HG03139 (cell line): ENCODE data around the gene HNRNPUL1.

ENCODE experiments used
- ATAC-seq: cut with Tn5 transposase; IDR thresholded peaks from one replicate; pipeline ENCODE4 v1.9.1; 2021; ENCODE audit not compliant: unreplicated experiment

Gene HNRNPUL1

GRCh38 chr19:41352279-41352608 lies 88.1 kb downstream of the HNRNPUL1 start:
- no peak for ATAC-seq

DNA sequence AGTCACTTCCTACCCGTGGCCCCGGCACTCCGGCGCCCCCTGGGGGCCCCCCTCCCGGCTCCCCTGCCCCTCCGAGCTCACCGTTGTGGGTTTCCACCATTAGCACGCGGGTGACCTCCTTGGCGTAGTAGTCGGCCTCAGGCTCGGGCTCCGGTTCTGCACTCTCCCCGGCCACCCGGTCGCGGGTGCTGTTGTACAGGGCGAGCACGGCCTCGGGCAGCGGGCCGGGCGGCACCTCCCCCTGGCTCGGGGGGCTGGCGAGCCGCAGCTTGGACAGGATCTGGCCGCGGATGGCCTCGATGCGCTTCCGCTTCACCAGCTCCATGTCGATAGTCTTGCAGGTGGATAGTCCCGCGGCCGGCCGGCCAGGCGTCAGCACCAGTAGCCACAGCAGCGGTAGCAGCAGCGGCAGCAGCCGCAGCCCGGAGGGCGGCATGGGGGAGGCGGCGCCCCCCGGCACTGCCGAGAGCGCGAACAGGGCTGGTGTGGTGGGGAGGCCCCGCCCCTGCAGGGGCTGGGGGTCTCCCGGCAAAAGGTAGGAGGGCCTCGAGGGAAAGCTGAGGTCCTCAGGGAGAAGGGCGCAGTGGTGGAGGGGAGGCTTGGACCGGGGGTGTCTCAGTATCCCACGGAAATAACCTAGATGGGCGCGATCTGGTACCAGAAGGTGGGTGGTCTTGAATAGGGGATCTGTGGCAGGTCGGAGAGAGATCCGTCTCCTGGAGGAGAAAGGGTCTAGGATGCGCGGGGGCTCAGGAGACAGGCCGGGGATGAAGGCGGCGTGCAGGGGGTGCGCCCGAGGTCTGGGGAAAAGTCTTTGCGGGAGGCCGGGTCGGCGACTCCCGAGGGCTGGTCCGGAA lies 88.7 kb downstream of the HNRNPUL1 start:
- ATAC-seq: no peak

DNA sequence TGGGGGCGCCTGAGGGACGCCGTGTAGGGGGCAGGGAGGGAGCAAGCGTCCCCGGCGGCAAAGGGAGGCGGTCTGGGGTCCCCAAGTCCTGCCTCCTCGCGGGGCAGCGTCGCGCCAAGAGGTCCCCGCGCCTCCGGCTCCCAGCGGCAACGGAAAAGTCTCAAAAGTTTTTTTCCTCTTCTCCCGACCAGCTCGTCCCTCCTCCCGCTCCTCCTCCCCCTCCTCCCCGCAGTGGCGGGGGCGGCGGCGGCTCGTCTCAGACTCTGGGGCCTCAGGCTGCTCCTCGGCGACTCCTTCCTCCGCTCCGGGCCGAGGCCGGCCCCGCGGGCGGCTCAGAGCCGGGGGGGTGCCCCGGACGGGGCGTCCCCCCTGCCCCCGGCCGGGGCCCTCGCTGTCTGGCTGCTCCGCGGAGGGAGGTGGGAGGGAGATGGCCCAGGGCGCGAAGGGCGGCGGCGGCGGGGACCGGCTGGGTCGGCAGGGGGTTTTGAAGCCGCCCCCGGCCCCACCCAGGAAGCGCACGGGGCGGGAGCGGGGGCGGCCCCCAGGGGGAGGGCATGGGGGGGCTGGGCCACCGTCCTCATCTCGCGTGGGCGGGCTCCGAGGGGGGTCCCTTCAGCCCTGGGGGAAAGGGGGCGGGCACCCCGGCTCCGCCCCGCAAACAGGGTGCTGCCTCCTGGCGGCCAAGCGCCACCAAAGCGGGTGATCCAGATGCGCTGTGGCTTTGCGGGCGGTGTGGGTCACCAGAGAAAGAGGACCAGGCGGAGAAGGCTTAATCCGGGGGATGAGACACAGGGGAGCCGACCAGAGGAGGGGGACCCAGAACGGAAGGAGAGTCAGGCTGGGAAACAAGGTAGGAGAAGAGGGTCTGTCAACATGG lies 89.5 kb downstream of the HNRNPUL1 start, which contains the start of gene TGFB1:
TSS of gene TGFB1 (minus strand) at position 457 of the 877 bp plus-strand sequence. CDS start 878 bp downstream, outside the sequence.
- ATAC-seq: peak; percentile 40

DNA sequence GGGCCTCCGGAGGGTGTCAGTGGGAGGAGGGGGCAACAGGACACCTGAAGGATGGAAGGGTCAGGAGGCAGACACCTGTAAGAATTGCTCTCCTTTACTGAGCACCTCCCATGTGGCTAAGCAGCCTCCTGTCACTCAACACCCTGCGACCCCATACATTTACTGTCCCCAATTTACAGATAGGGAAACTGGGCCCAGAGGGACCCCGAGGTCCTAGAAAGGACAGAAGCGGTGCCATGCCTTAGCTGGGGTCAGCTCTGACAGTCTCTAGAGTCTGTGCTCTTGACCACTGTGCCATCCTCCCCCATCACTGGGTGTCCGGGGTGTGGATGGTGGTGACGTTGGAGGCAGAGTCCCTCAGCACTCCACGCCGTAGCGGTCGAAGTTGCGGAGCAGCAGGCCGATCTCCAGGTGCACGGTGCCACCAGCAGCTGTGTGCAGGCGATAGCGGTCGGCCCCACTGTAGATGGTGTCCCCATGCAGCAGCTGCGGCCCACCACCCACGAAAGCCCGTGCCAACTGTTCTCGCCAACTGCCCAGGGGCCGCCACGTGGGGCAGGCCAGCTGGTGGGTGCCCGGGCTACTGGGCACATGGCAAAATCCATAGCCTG lies 90.3 kb downstream of the HNRNPUL1 start:
- ATAC-seq: no peak

DNA sequence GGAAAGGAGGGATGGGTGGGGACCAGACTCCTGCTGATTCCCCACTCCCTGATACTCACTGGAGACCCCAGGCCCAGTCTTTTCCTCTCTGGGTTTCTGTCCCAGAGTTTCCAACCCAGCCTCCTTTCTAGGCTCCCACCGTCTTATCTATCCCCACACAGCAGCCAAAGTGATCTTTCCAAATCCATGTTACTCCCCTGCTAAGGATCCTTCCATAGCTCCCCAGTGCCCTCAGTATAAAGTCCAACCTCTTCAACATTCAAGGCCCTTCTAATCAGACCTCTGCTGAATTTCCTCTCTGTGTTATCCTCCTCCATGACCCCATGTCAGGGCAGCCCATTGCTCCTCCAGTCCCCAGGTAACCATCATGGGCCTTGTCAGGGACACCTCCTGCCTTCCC lies 90.9 kb downstream of the HNRNPUL1 start:
- ATAC-seq: no peak

DNA sequence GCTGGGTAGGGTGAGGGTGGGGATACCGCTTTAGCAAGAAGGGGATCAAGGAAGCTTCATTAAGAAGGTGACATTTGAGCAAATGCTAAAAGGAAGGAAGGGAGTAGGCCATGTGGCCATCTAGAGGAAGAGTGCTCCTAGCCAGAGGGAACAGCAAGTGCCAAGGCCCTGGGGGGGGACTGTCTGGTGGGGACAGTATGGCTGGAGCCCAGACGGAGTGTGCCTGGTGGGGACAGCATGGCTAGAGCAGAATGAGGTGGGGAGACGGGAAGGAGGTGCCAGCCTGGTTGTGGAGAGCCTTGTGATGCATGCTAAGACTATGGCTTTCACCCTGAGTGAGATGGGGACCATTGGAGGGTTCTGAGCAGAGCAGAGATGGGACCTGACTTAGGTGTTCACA lies 91.6 kb downstream of the HNRNPUL1 start:
- ATAC-seq: no peak

DNA sequence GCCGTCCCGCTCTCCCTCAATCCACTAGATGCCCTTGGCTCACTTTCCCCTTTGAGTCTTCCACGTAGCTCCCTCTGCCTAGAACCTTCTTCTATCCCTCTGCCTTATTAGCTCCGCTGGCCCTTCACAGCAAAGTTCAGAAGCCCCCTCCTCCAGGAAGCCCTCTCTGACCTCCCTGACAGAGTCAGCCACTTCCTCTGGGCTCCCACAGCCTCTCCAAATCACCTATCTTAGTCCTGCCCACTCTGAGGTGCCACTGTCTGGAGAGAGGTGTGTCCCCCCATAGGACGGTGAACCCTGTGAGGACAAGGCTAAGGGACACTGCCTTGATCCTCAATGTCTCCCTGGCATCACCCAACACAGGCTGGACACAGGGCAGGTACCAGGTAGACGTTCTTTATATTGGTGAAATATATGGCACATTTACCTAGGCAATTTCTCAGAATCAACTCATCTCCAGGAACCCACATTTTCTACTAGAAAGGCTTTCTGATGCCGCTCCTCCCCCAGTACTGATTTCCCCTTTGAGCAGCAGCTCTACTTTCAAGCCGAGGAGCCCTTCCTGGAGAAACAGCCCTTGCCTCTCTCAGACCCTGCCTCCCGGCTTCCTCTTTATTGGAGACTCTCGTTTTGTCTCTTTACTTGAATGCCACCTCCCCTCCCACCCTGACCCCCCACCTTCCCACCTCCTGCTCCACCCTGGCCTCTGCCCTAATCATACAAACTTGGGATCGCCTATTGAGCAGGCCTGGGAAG lies 93.0 kb downstream of the HNRNPUL1 start:
- ATAC-seq: no peak
